Glutamatergic neuron (in vitro differentiated cells): ENCODE measurements around the gene PSENEN. TPM values are rescaled to one million over a fixed set of nuclear protein-coding genes. Genes with fewer than 3 reads are reported as not detected.
"Not testable (repeated sequence)": the region's sequence is repeated elsewhere in the genome, so short reads cannot be mapped to it uniquely, and the experiment has no call there.

ENCODE experiments used
- DNase-seq: peaks from one replicate; pipeline ENCODE4 v3.0.0; 2022
- H3K27ac Mint-ChIP-seq: one replicate; pipeline ENCODE4 v1.8.0; 2020; ENCODE audit warnings: mild to moderate bottlenecking, mixed read lengths, inconsistent platforms; ENCODE audit not compliant: unreplicated experiment
- H3K27me3 Mint-ChIP-seq: one replicate; pipeline ENCODE4 v1.8.0; 2020; ENCODE audit warnings: mild to moderate bottlenecking, moderate library complexity, mixed read lengths, inconsistent platforms; ENCODE audit not compliant: unreplicated experiment
- H3K36me3 Mint-ChIP-seq: one replicate; pipeline ENCODE4 v1.8.0; 2020; ENCODE audit warnings: mild to moderate bottlenecking, mixed read lengths, inconsistent platforms; ENCODE audit not compliant: unreplicated experiment
- H3K4me1 Mint-ChIP-seq: one replicate; pipeline ENCODE4 v1.8.0; 2020; ENCODE audit warnings: mild to moderate bottlenecking, low read depth, mixed read lengths, inconsistent platforms; ENCODE audit not compliant: unreplicated experiment
- H3K4me3 Mint-ChIP-seq: one replicate; pipeline ENCODE4 v1.8.0; 2020; ENCODE audit warnings: mild to moderate bottlenecking, mixed read lengths, inconsistent platforms; ENCODE audit not compliant: unreplicated experiment
- H3K9me3 Mint-ChIP-seq: one replicate; pipeline ENCODE4 v1.8.0; 2020; ENCODE audit warnings: mild to moderate bottlenecking, moderate library complexity, mixed read lengths, inconsistent platforms; ENCODE audit not compliant: unreplicated experiment
- total RNA-seq: library from RNA; stranded (reverse); fragmentation: NEBNext Ultra II Directional; extraction: Animal tissue kit (Norgen Biotek cat#: 25700); gene quantifications from one replicate; pipeline ENCODE4 v1.2.1, GENCODE V29; 2021; ENCODE audit not compliant: unreplicated experiment
- TF ChIP-seq, protein P1 (sequence below): fragments of 200-600 bp; sonication (generic); IDR thresholded peaks from one replicate; pipeline ENCODE4 v1.5.0; 2021; ENCODE audit not compliant: partially characterized antibody, unreplicated experiment

PSENEN gene
- total RNA-seq, 1 donor from 2014 or later: 109 TPM

GRCh38 chr19:35722461-35722860 lies 23.0 kb upstream of the PSENEN start:
- TF ChIP-seq, protein P1, sequence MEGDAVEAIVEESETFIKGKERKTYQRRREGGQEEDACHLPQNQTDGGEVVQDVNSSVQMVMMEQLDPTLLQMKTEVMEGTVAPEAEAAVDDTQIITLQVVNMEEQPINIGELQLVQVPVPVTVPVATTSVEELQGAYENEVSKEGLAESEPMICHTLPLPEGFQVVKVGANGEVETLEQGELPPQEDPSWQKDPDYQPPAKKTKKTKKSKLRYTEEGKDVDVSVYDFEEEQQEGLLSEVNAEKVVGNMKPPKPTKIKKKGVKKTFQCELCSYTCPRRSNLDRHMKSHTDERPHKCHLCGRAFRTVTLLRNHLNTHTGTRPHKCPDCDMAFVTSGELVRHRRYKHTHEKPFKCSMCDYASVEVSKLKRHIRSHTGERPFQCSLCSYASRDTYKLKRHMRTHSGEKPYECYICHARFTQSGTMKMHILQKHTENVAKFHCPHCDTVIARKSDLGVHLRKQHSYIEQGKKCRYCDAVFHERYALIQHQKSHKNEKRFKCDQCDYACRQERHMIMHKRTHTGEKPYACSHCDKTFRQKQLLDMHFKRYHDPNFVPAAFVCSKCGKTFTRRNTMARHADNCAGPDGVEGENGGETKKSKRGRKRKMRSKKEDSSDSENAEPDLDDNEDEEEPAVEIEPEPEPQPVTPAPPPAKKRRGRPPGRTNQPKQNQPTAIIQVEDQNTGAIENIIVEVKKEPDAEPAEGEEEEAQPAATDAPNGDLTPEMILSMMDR: no peak
- Mint-ChIP-seq H3K9me3 (peaks cover 8% of the 10 kb centered on the region), H3K27ac (no peak overlapping the region), H3K4me3 (no peak overlapping the region), H3K4me1 (peaks cover 5% of the 10 kb centered on the region), H3K27me3 (peaks cover 6% of the 10 kb centered on the region), H3K36me3 (peaks cover 4% of the 10 kb centered on the region)
- DNase-seq: no peak

DNA sequence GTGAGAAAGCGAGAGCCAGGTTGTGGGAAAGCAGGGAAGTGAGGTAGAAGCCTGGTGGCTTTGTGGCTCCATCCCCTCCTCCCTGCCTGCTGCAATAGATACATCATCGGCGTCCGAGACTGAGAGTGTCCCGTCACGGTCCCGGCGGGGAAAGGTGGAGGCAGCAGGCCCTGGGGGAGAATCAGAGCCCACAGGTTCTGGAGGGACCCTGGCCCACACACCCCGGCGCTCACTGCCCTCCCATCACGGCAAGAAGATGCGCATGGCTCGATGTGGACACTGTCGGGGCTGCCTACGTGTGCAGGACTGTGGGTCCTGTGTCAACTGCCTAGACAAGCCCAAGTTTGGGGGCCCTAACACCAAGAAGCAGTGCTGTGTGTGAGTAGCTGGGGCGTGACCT lies 22.6 kb upstream of the PSENEN start:
- H3K4me1 Mint-ChIP-seq: peaks cover 5% of the 10 kb centered on the region
- no peak overlapping the region for H3K4me3 Mint-ChIP-seq
- peaks cover 4% of the 10 kb centered on the region for H3K36me3 Mint-ChIP-seq
- DNase-seq: no peak
- TF ChIP-seq, protein P1: no peak
- peaks cover 6% of the 10 kb centered on the region for H3K27me3 Mint-ChIP-seq
- H3K9me3 Mint-ChIP-seq: peaks cover 8% of the 10 kb centered on the region
- no peak overlapping the region for H3K27ac Mint-ChIP-seq

GRCh38 chr19:35723671-35724070 lies 21.8 kb upstream of the PSENEN start:
- TF ChIP-seq, protein P1: no peak
- Mint-ChIP-seq H3K4me1 (peaks cover 5% of the 10 kb centered on the region), H3K36me3 (peaks cover 4% of the 10 kb centered on the region), H3K27me3 (peaks cover 5% of the 10 kb centered on the region), H3K9me3 (peaks cover 9% of the 10 kb centered on the region), H3K27ac (no peak overlapping the region), H3K4me3 (no peak overlapping the region)
- no peak for DNase-seq

GRCh38 chr19:35724132-35724531 lies 21.3 kb upstream of the PSENEN start:
- DNase-seq, H3K4me3 Mint-ChIP-seq, H3K9me3 Mint-ChIP-seq, H3K27ac Mint-ChIP-seq, H3K27me3 Mint-ChIP-seq, H3K4me1 Mint-ChIP-seq, H3K36me3 Mint-ChIP-seq: not testable (repeated sequence)

- peaks cover 9% of the 10 kb centered on the region for H3K9me3 Mint-ChIP-seq
- H3K4me1 Mint-ChIP-seq: peaks cover 2% of the 10 kb centered on the region
- no peak overlapping the region for H3K27ac Mint-ChIP-seq
- H3K27me3 Mint-ChIP-seq: peaks cover 4% of the 10 kb centered on the region
- no peak overlapping the region for H3K4me3 Mint-ChIP-seq
- DNase-seq: no peak
- peaks cover 4% of the 10 kb centered on the region for H3K36me3 Mint-ChIP-seq
- TF ChIP-seq, protein P1: no peak
These were observed 20.9 kb upstream of the PSENEN start for GRCh38 chr19:35724560-35724959.
